Mammary epithelial cell (primary cell): Measurements from ENCODE around the gene KCNH1.

Source experiments
- EZH2 ChIP-seq: IDR thresholded peaks from 2 replicates; pipeline ENCODE4 v1.6.1; 2012; ENCODE audit warnings: low read length, inconsistent platforms, borderline replicate concordance
- TF ChIP-seq, protein P1 (sequence below), 2 donors: IDR thresholded peaks in 1 of 2; conservative IDR thresholded peaks in 1 of 2; 2 replicates each; pipeline ENCODE4 v1.5.1; 2011 to 2012; ENCODE audit warnings: inconsistent platforms in 2 of 2, low read length in 2 of 2, mild to moderate bottlenecking in 2 of 2, control low read depth in 1 of 2, low read depth in 1 of 2; ENCODE audit not compliant: insufficient read depth in 1 of 2; ENCODE audit errors: extremely low read depth in 1 of 2

- TF ChIP-seq, protein P1, sequence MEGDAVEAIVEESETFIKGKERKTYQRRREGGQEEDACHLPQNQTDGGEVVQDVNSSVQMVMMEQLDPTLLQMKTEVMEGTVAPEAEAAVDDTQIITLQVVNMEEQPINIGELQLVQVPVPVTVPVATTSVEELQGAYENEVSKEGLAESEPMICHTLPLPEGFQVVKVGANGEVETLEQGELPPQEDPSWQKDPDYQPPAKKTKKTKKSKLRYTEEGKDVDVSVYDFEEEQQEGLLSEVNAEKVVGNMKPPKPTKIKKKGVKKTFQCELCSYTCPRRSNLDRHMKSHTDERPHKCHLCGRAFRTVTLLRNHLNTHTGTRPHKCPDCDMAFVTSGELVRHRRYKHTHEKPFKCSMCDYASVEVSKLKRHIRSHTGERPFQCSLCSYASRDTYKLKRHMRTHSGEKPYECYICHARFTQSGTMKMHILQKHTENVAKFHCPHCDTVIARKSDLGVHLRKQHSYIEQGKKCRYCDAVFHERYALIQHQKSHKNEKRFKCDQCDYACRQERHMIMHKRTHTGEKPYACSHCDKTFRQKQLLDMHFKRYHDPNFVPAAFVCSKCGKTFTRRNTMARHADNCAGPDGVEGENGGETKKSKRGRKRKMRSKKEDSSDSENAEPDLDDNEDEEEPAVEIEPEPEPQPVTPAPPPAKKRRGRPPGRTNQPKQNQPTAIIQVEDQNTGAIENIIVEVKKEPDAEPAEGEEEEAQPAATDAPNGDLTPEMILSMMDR (conservative IDR thresholded peaks at IDR 0.05 in 1 of 2, IDR thresholded peaks at IDR 0.05 in 1 of 2; ENCODE audit: extremely low read depth in 1 of 2, insufficient read depth in 1 of 2, low read depth in 1 of 2, low read length in 2 of 2), result no peak
- TF ChIP-seq EZH2, result no peak
Measured at GRCh38 chr1:211082824-211083223, 51.1 kb downstream of the KCNH1 start.
